K562 (cell line): ENCODE results near the gene SZT2. TPM values are rescaled to one million over a fixed set of nuclear protein-coding genes. Genes with fewer than 3 reads are reported as not detected.

Source experiments
- BDP1 ChIP-seq: IDR thresholded peaks from 3 replicates; pipeline ENCODE4 v1.6.1; 2011; ENCODE audit not compliant: insufficient read length, insufficient read depth
- BHLHE40 ChIP-seq: IDR thresholded peaks from 2 replicates; pipeline ENCODE4 v1.6.1; 2011; ENCODE audit warnings: low read length, improper control_type of control experiment
- CEBPB ChIP-seq: fragments of 450-650 bp; IDR thresholded peaks from 2 replicates; pipeline ENCODE4 v1.6.1; 2016; ENCODE audit warnings: missing genetic modification characterization, missing compliant biosample characterization
- CHD4 ChIP-seq: fragments of 200-600 bp; sonication (generic); IDR thresholded peaks from 3 replicates; pipeline ENCODE4 v1.6.1; 2012; ENCODE audit warnings: low read depth, mild to moderate bottlenecking, mixed read lengths, low read length, inconsistent platforms; ENCODE audit not compliant: insufficient read depth, insufficient replicate concordance, poor library complexity, severe bottlenecking
- CREBBP ChIP-seq: IDR thresholded peaks from one replicate; pipeline ENCODE4 v1.6.1; 2012; ENCODE audit warnings: low read depth, mild to moderate bottlenecking, control low read depth, inconsistent platforms, low read length
- DIDO1 ChIP-seq: fragments of 450-650 bp; IDR thresholded peaks from 2 replicates; pipeline ENCODE4 v1.6.1; 2016; ENCODE audit warnings: low read depth, missing biosample characterization, missing genetic modification characterization
- ESRRB ChIP-seq: fragments of 250-450 bp; sonication (Bioruptor Pico); IDR thresholded peaks from 2 replicates; pipeline ENCODE4 v1.5.0; 2020; ENCODE audit warnings: mild to moderate bottlenecking, moderate library complexity, borderline replicate concordance
- EZH2 ChIP-seq: IDR thresholded peaks from 2 replicates; pipeline ENCODE4 v1.6.1; 2012; ENCODE audit warnings: low read depth, mild to moderate bottlenecking, inconsistent platforms, low read length, borderline replicate concordance
- KDM2B ChIP-seq: fragments of 250-450 bp; sonication (Bioruptor Pico); IDR thresholded peaks from 2 replicates; pipeline ENCODE4 v1.8.0; 2021; ENCODE audit warnings: mild to moderate bottlenecking, moderate library complexity
- MIER1 ChIP-seq: fragments of 450-650 bp; IDR thresholded peaks from 2 replicates; pipeline ENCODE4 v1.6.1; 2016; ENCODE audit warnings: antibody characterized with exemption, mild to moderate bottlenecking, low read depth
- NR1H2 ChIP-seq: sonication (generic); formaldehyde crosslinking; IDR thresholded peaks from 2 replicates; pipeline ENCODE4 v1.4.0; 2020; ENCODE audit warnings: mild to moderate bottlenecking, missing genetic modification reagents
- RAD21 ChIP-seq, 2 experiments: fragments of 250-450 bp in 1 of 2; fragments of 450-650 bp in 1 of 2; sonication (Bioruptor Pico) in 1 of 2; formaldehyde crosslinking in 1 of 2; IDR thresholded peaks in 1 of 2; conservative IDR thresholded peaks in 1 of 2; 2 replicates each; pipeline versions ENCODE4 v1.4.0 to v1.8.0; 2020 to 2022; ENCODE audit warnings: mild to moderate bottlenecking in 2 of 2, moderate library complexity in 1 of 2
- SMARCA4 ChIP-seq: fragments of 450-650 bp; IDR thresholded peaks from 2 replicates; pipeline ENCODE4 v1.6.1; 2016
- SMARCB1 ChIP-seq: IDR thresholded peaks from 2 replicates; pipeline ENCODE4 v1.6.1; 2011; ENCODE audit warnings: improper control_type of control experiment, low read depth; ENCODE audit not compliant: insufficient read length
- SRSF3 ChIP-seq: fragments of 200-400 bp; formaldehyde crosslinking; IDR thresholded peaks from 2 replicates; pipeline ENCODE4 v1.6.1; 2016; ENCODE audit warnings: mild to moderate bottlenecking, low read length, moderate library complexity; ENCODE audit not compliant: insufficient read depth
- TAL1 ChIP-seq: fragments of 450-650 bp; IDR thresholded peaks from 2 replicates; pipeline ENCODE4 v1.6.1; 2016; ENCODE audit warnings: mild to moderate bottlenecking
- ZC3H8 ChIP-seq: fragments of 450-650 bp; IDR thresholded peaks from 2 replicates; pipeline ENCODE4 v1.6.1; 2017
- ZNF12 ChIP-seq: sonication (generic); formaldehyde crosslinking; IDR thresholded peaks from 2 replicates; pipeline ENCODE4 v1.4.0; 2020; ENCODE audit warnings: mild to moderate bottlenecking, missing genetic modification reagents
- ZNF507 ChIP-seq: conservative IDR thresholded peaks from 2 replicates; pipeline ENCODE4 v1.6.1; 2017; ENCODE audit warnings: missing genetic modification characterization, missing compliant biosample characterization
- ZNF717 ChIP-seq: fragments of 250-450 bp; sonication (Bioruptor Pico); IDR thresholded peaks from 2 replicates; pipeline ENCODE4 v1.5.0; 2021
- polyA plus RNA-seq, 8 experiments: library from polyadenylated mRNA; depleted of rRNA in 4 of 8; stranded (reverse) in 5 of 8; unstranded in 3 of 8; fragments of >200 nt; fragmentation: Nextera tagmentation in 2 of 8; fragmentation: Illumina TruSeq in 1 of 8; extraction: Ambion mirVana in 2 of 8; extraction: Trizol in 1 of 8; gene quantifications; 2 replicates each; pipeline versions ENCODE4 v1.2.1 to v1.2.3, GENCODE V29; 2011 to 2014; ENCODE audit warnings: inconsistent platforms in 1 of 8, missing spikeins in 1 of 8
- total RNA-seq, 7 experiments: library from RNA; depleted of rRNA in 6 of 7; stranded (reverse); fragments of >200 nt in 6 of 7; fragmentation: Illumina TruSeq in 2 of 7; extraction: Trizol in 2 of 7; gene quantifications; 2 replicates each; pipeline versions ENCODE4 v1.2.1 to v1.2.3, GENCODE V29; 2011 to 2021; ENCODE audit warnings: low replicate concordance in 1 of 7
- TF ChIP-seq, protein P1 (sequence below): fragments of 450-650 bp; IDR thresholded peaks from 2 replicates; pipeline ENCODE4 v1.6.1; 2016; ENCODE audit warnings: missing biosample characterization, missing genetic modification characterization
- TF ChIP-seq, protein P2 (sequence below): fragments of 250-450 bp; sonication (Bioruptor Pico); IDR thresholded peaks from 2 replicates; pipeline ENCODE4 v1.5.0; 2021; ENCODE audit warnings: mild to moderate bottlenecking, moderate library complexity
- TF ChIP-seq, protein P3 (sequence below): sonication (generic); formaldehyde crosslinking; IDR thresholded peaks from 2 replicates; pipeline ENCODE4 v1.8.0; 2022; ENCODE audit warnings: mild to moderate bottlenecking, missing genetic modification reagents

Gene SZT2
- total and polyA plus RNA-seq, 9 of the 15 experiments (the other 6 are each of a cell fraction or from before 2014, with no cell fraction given) = 0.88 to 31.0 (median 12.8) TPM

DNA sequence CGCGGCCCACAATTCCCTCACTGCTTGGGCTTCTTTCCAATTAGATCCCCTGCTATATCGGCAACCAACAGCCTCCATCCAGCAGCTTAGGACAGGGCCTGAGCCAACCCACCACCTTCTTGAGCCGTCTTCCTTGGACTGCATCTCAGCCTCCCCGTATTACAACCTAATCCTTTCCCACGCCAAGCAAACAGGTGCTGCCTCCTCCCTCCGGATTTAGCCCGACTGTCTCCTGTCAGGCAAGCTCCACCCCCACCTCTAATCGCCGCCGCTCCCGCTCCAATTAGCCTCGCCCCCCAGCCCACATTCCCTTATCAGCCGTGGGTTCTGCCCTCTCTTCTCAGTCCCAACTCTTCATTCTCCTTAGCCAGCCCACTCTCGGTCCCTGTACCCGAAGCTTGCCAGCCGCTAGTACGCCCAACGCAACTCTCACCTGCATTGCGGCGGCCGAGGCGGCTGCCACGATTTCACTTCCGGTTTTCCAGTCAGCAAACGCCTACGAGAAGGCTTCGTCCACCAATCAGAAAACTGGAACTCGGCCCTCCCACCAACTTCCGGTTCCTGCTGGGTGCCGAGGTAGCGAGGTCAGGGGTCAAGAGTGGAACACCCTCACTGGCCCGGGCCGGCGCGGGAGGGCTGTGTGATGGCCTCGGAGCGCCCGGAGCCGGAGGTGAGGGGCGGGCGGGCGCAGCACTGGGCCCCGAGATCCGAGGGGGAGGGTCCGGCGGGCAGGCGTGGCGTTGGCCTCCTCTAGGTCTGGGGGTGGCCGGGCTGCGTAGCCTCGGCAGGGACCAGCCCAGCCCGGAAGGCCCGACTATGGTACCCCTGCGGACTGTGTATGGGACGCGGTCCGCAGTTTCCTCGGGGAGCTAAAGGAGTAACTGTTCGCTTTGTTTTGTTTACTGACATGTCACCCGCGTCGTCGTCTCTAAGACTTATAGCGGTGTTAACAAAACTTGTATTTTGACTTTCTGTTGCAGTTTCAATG, at the start of gene SZT2, which contains the start of gene MED8 (continued):
- TF ChIP-seq, protein P1, sequence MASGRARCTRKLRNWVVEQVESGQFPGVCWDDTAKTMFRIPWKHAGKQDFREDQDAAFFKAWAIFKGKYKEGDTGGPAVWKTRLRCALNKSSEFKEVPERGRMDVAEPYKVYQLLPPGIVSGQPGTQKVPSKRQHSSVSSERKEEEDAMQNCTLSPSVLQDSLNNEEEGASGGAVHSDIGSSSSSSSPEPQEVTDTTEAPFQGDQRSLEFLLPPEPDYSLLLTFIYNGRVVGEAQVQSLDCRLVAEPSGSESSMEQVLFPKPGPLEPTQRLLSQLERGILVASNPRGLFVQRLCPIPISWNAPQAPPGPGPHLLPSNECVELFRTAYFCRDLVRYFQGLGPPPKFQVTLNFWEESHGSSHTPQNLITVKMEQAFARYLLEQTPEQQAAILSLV (tag) = no peak
- TF ChIP-seq BHLHE40 = peak; percentile 10; the same call in 1 of the 2 replicates
- TF ChIP-seq BDP1 = no peak
- no peak; the same call in none of the 2 replicates for TF ChIP-seq ZC3H8
- TF ChIP-seq, protein P2, sequence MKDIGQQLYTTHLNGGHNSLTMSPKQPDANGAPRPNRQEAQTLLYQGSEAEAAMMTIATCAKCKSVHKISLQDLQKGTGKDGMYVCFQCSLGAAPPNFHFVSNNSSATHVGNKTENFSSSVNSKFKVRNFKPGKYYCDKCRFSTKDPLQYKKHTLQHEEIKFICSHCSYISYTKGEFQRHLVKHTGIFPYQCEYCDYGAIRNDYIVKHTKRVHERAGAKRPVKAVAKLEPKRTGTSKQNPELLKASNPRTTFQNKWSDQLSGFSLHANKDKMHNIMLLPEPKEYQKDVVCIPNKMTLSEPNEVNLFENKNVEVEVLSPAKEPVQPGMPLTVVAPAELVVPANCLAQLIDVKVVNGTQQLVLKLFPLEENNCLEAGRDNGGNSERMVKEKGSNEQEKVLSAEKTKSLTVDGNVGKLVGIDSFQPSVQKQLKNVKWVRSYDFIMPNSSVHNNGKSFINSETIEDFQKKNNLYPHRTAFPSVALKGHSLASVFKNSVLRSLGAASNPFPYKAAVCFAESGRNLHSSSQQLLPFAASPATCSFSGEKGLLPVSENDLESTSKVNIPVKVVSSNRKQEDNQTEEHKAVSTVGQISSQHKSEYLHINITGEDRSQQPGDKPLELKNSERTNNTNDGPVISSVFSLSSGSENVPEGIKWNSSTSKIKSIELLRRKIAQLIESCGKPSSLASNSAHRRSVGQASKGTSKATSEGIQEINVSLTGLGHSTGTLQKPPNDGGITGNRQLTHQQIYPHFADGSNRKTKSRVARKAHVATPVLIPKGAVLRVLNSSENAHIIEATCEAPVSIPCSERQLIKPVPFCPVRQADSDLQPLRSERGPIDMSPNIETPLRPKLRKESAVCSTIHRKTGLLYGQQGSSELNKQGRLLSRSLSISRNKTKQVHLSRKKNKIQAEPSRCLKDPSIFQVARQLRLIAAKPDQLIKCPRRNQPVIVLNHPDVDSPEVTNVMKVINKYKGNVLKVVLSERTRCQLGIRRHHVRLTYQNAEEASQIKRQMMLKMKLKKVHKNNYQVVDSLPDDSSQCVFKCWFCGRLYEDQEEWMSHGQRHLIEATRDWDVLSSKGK (CRISPR knock-in tag) = no peak
- TF ChIP-seq EZH2 = no peak
- no peak for TF ChIP-seq KDM2B (CRISPR knock-in tag)
- peak; percentile 53; the same call in 1 of the 2 replicates for TF ChIP-seq SMARCA4
- no peak for TF ChIP-seq CREBBP
- no peak; a peak in 1 of 4 replicates for TF ChIP-seq RAD21 (CRISPR knock-in tag; conservative IDR thresholded peaks at IDR 0.05 in 1 of 2, IDR thresholded peaks at IDR 0.05 in 1 of 2)
- peak; percentile 12; the same call in 1 of the 2 replicates for TF ChIP-seq ZNF12
- TF ChIP-seq ZNF507 (tag) = no peak
- no peak for TF ChIP-seq ESRRB (CRISPR knock-in tag)
- TF ChIP-seq ZNF717 = peak; percentile 67; the same call in 1 of the 2 replicates
- TF ChIP-seq, protein P3, sequence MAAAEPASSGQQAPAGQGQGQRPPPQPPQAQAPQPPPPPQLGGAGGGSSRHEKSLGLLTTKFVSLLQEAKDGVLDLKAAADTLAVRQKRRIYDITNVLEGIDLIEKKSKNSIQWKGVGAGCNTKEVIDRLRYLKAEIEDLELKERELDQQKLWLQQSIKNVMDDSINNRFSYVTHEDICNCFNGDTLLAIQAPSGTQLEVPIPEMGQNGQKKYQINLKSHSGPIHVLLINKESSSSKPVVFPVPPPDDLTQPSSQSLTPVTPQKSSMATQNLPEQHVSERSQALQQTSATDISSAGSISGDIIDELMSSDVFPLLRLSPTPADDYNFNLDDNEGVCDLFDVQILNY (CRISPR knock-in tag) = no peak
- no peak for TF ChIP-seq SMARCB1
- no peak for TF ChIP-seq NR1H2 (CRISPR knock-in tag)
- 0 out of 2 replicates have a peak, but pooled peaks have one; percentile 22 for TF ChIP-seq MIER1
- TF ChIP-seq CEBPB (tag) = peak; percentile 19; the same call in 1 of the 2 replicates
- 0 out of 2 replicates have a peak, but pooled peaks have one; percentile 88 for TF ChIP-seq SRSF3
- peak; percentile 71; the same call in 1 of the 2 replicates for TF ChIP-seq DIDO1 (tag)
- no peak for TF ChIP-seq TAL1
- no peak for TF ChIP-seq CHD4
